Heart left ventricle (tissue), 16 donors: ENCODE results near the gene FAM8A1. TPM values are rescaled to one million over a fixed set of nuclear protein-coding genes. Genes with fewer than 3 reads are reported as not detected.

Source experiments
- ATAC-seq, 4 donors: fragments of 200-7000 bp; cut with Tn5 transposase; one replicate each; pipeline ENCODE4 v1.9.1; 2020 to 2022; ENCODE audit warnings: moderate library complexity in 4 of 4, mild to moderate bottlenecking in 3 of 4, moderate number of reproducible peaks in 1 of 4
- DNase-seq, 5 donors: peaks; one replicate each; pipeline ENCODE4 v3.0.0-alpha.2; 2020
- H3K27ac ChIP-seq, 12 donors: fragments of 200-600 bp; sonication (generic) in 4 of 12; one replicate each; pipeline versions ENCODE4 v1.5.0 to v1.8.0; 2016 to 2022; ENCODE audit warnings: mild to moderate bottlenecking in 2 of 12
- H3K27me3 ChIP-seq, 9 donors: fragments of 200-600 bp; sonication (generic) in 2 of 9; one replicate each; pipeline versions ENCODE4 v1.5.1 to v1.8.0; 2016 to 2022; ENCODE audit warnings: mild to moderate bottlenecking in 3 of 9
- H3K36me3 ChIP-seq, 9 donors: fragments of 200-600 bp; sonication (generic) in 2 of 9; one replicate each; pipeline versions ENCODE4 v1.5.0 to v1.8.0; 2018 to 2022; ENCODE audit warnings: mild to moderate bottlenecking in 2 of 9
- H3K4me1 ChIP-seq, 12 donors: fragments of 200-600 bp; sonication (generic) in 4 of 12; one replicate each; pipeline versions ENCODE4 v1.5.0 to v1.8.0; 2016 to 2022; ENCODE audit warnings: mild to moderate bottlenecking in 3 of 12
- H3K4me3 ChIP-seq, 12 donors: fragments of 200-600 bp; sonication (generic) in 4 of 12; one replicate each; pipeline versions ENCODE4 v1.5.0 to v1.8.0; 2017 to 2022; ENCODE audit warnings: mild to moderate bottlenecking in 9 of 12, moderate library complexity in 4 of 12
- H3K9me3 ChIP-seq, 12 donors: fragments of 200-600 bp; sonication (generic) in 4 of 12; one replicate each; pipeline versions ENCODE4 v1.5.0 to v1.8.0; 2016 to 2022; ENCODE audit warnings: mild to moderate bottlenecking in 1 of 12
- CTCF ChIP-seq, 12 donors: fragments of 200-600 bp; sonication (generic) in 4 of 12; IDR thresholded peaks; one replicate each; pipeline versions ENCODE4 v1.5.0 to v1.8.0; 2018 to 2022; ENCODE audit warnings: antibody characterized with exemption in 12 of 12, mild to moderate bottlenecking in 5 of 12
- POLR2A ChIP-seq, 2 donors: fragments of 450-650 bp; IDR thresholded peaks; one replicate each; pipeline ENCODE4 v1.6.1; 2017; ENCODE audit warnings: antibody characterized with exemption in 2 of 2, mild to moderate bottlenecking in 2 of 2, moderate library complexity in 2 of 2
- WGBS, 4 donors: extraction: QIAGEN DNeasy Blood & Tissue Kit in 2 of 4; methylation state at CpG; one replicate each; pipeline versions ENCODE4 v1.1.5 to v1.1.7; 2013 to 2018; 5-methylcytosine and 5-hydroxymethylcytosine counted together
- intact Hi-C, 10 donors: fragments of 100-400 bp; cut with DNase I; formaldehyde crosslinking; loops; one replicate each; pipeline versions ENCODE4 v1.11.1 to v1.14.2; 2022
- polyA plus RNA-seq, 2 donors: library from polyadenylated mRNA; stranded (reverse); fragments of 200-250 nt; gene quantifications; one replicate each; pipeline ENCODE4 v1.2.3, GENCODE V29; 2013
- total RNA-seq, 9 donors: library from RNA; depleted of rRNA in 2 of 9; stranded (reverse); fragments of >200 nt in 2 of 9; fragmentation: NEBNext Ultra II Directional in 3 of 9; extraction: Animal tissue kit (Norgen Biotek cat#: 25700) in 3 of 9; gene quantifications; one replicate each; pipeline versions ENCODE4 v1.1.0 to v1.2.4, GENCODE V29; 2016 to 2023
- donor health status: ischemic (EF 13 %, LVEDD 7.1; RV severe dilation, severe dysfunction).
- donor health status: healthy with polysubstance abuse.
- donor health status: DM: no; HTN: yes; CAD: no.
- donor health status: DM: no; HTN: no; CAD: no.
- donor health status: ischemic (EF 25% LVEDD 6.9; RV normal size, moderate dysfunction).
- donor health status: ischemic (EF 25% LVEDD 5.7; RV mildly dilated, moderate dysfunction).
- donor health status: healthy.
- donor health status: DM: yes; HTN: yes; CAD: no.
- donor health status: ischemic (EF 35%, LVEDD 5.7; RV mildly dilated, moderate dysfunction).
- donor health status: nonischemic (EF 11% LVEDD 7.7; RV severe dilation, severe dysfunction).
- donor health status: DM: yes; HTN: yes; CAD: no.
- donor health status: PGD.
- donor health status: ischemic (EF 29% LVEDD 5.4; RV normal size, mild dysfunction).
- donor health status: nonischemic (EF 23%, LVEDD 6.1; RV moderate dilation, normal function).

Gene FAM8A1
- total and polyA plus RNA-seq, 11 donors: 9.1 to 24.5 (median 17.3) TPM

- Histone ChIP-seq H3K4me1 (no peaks in the 10 kb centered on the region), H3K4me3 (no peak overlapping the region), H3K9me3 (peaks cover 0 to 25% (median 4%) of the 10 kb centered on the region in 12 donors), H3K36me3 (no peaks in the 10 kb centered on the region), H3K27ac (no peak overlapping the region), H3K27me3 (no peaks in the 10 kb centered on the region)
- ATAC-seq (no peak), DNase-seq (no peak)
- WGBS, 4 donors: 87 to 92% (median 88%) methylated on average over 3 of the region's 3 CpGs
- intact Hi-C loops: no loop called here
- TF ChIP-seq CTCF (IDR thresholded peaks at IDR 0.05): no peak
- no peak for TF ChIP-seq POLR2A (IDR thresholded peaks at IDR 0.05)
Measured at GRCh38 chr6:17562636-17563035, 37.5 kb upstream of the FAM8A1 start.

DNA sequence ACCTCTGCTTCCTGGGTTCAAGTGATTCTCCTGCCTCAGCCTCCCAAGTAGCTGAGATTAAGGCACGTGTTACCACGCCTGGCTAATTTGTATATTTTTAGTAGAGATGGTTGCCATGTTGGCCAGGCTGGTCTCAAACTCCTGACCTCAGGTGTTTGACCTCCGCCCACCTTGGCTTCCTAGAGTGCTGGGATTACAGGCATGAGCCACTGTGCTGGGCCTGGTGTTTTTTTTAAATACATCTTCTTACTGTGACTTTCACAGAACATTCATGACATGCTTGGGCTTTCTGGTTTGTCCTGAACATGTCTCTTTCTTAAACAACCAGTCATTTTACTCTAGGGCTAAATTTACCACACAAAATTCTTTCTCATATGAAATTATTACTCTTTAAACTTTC is 34.7 kb upstream of the FAM8A1 start:
- no peak for TF ChIP-seq POLR2A (IDR thresholded peaks at IDR 0.05)
- TF ChIP-seq CTCF (IDR thresholded peaks at IDR 0.05): no peak
- Histone ChIP-seq H3K27ac (no peak overlapping the region), H3K9me3 (peaks cover 0 to 25% (median 4%) of the 10 kb centered on the region in 12 donors), H3K36me3 (no peaks in the 10 kb centered on the region), H3K4me1 (no peaks in the 10 kb centered on the region), H3K27me3 (no peaks in the 10 kb centered on the region), H3K4me3 (no peak overlapping the region)
- intact Hi-C loops: no loop called here
- DNase-seq: no peak
- 84 to 92% (median 87%) methylated on average over 3 of the region's 3 CpGs for WGBS, 4 donors
- ATAC-seq: no peak

DNA sequence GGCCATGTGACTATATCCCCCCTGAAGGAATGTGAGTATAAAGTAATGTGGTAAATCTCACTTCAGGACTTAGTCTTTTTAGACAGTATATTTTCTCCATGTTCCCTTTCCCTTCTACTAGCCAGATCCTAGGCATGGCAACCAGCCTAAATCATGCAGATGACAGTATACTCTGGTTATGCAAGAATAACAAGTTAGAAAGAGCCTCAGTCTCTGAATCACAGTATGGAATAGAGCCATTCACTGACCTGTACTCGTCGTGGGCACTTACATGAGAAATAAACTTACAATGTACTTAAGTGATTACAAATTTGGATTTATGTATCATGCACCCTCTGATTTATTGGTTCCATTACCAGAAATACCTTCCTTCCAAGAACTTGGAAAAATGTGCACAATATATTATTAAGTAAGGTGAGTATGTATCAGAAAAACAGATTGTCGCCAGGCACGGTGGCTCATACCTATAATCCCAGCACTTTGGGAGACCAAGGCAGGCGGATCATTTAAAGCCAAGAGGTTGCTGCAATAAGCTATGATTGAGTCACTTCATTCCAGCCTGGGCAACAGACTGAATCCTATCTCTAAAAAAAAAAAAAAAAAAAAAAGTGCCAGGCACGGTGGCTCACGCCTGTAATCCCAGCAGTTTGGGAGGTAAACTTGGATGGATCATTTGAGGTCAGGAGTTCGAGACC is 25.1 kb upstream of the FAM8A1 start:
- Histone ChIP-seq H3K27me3 (peaks cover 0 to 4% (median 0%) of the 10 kb centered on the region in 9 donors), H3K36me3 (no peaks in the 10 kb centered on the region), H3K9me3 (peaks cover 0 to 14% (median 8%) of the 10 kb centered on the region in 12 donors), H3K4me1 (peaks cover 0 to under 1% (median 0%) of the 10 kb centered on the region in 12 donors), H3K4me3 (no peak overlapping the region), H3K27ac (no peak overlapping the region)
- TF ChIP-seq CTCF (IDR thresholded peaks at IDR 0.05) (no peak), POLR2A (IDR thresholded peaks at IDR 0.05) (no peak)
- DNase-seq (no peak), ATAC-seq (no peak)
- 86 to 88% (median 88%) methylated on average over 8 of the region's 8 CpGs for whole genome bisulfite sequencing, 4 donors
- intact Hi-C loops: loop anchor here in 1 of 10 donors (10.0 kb wide), 1 partner anchor 110 kb away; no protein-coding TSS in a partner anchor

DNA sequence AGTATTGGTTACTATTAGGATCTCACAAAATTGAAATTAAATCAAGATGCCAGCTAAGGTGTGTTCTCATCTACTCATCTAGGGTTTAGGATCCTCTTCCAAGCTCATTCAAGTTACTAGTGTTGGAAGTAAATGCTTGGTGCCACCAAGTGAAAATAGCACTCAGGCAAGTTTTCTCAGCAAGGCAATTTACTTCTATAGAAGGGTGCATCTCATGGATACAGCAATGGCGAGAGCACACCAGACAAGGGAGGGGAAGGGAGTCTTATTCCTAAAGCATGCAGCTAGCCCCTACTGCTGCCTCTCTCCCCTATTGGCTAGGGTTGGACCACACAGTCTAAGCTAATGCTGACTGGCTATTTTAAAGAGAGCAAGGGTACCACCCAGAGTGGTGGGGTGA is 23.0 kb upstream of the FAM8A1 start:
- TF ChIP-seq CTCF (IDR thresholded peaks at IDR 0.05) (no peak), POLR2A (IDR thresholded peaks at IDR 0.05) (no peak)
- H3K27me3 ChIP-seq: peaks cover 0 to 4% (median 0%) of the 10 kb centered on the region in 9 donors
- H3K4me1 ChIP-seq: peaks cover 0 to 8% (median 0%) of the 10 kb centered on the region in 12 donors
- WGBS, 4 donors: 96 to 100% (median 98%) methylated on average over 1 of the region's 1 CpG
- ATAC-seq (no peak), DNase-seq (no peak)
- no peaks in the 10 kb centered on the region for H3K36me3 ChIP-seq
- no peak overlapping the region for H3K4me3 ChIP-seq
- H3K9me3 ChIP-seq: peaks cover 0 to 14% (median 8%) of the 10 kb centered on the region in 12 donors
- intact Hi-C loops: loop anchor here in 1 of 10 donors (10.0 kb wide), 1 partner anchor 112 kb away; no protein-coding TSS in a partner anchor
- H3K27ac ChIP-seq: no peak overlapping the region
